ENCODE results near the gene EPN2. TPM values are rescaled to one million over a fixed set of nuclear protein-coding genes. Genes with fewer than 3 reads are reported as not detected.

Gene EPN2
- total RNA-seq, 4 donors from 2014 or later, result 30.7 to 156 (median 45.1) TPM

GRCh38 chr17:19369107-19369778 lies 132.1 kb downstream of the EPN2 start:
- ATAC-seq, result no peak
- peak overlapping the region in 1 of 4 donors; percentile 19 for H3K27ac ChIP-seq
- peaks cover 0 to 16% (median 4%) of the 10 kb centered on the region in 3 donors for H3K4me1 ChIP-seq
- no peaks in the 10 kb centered on the region for H3K27me3 ChIP-seq
- 82 to 85% methylated on average over 10 to 12 of the region's 16 CpGs for WGBS, 2 donors (ENCODE audit: low coverage in 1 of 2)
- H3K4me3 ChIP-seq, result no peak overlapping the region
- no peaks in the 10 kb centered on the region for H3K36me3 ChIP-seq
- no peak for TF ChIP-seq CTCF (IDR thresholded peaks at IDR 0.05)
- no peak for TF ChIP-seq POLR2A (IDR thresholded peaks at IDR 0.05)
- no peak for TF ChIP-seq POLR2AphosphoS5 (IDR thresholded peaks at IDR 0.05)
- no peak for TF ChIP-seq EP300 (IDR thresholded peaks at IDR 0.05)
- no peaks in the 10 kb centered on the region for H3K9me3 ChIP-seq

GRCh38 chr17:19369846-19370492 lies 132.8 kb downstream of the EPN2 start:
- peak; percentile 58 for ATAC-seq

GRCh38 chr17:19370493-19370960 lies 133.4 kb downstream of the EPN2 start:
- peak overlapping the region in 2 of 4 donors; percentile 19 to 33 for H3K27ac ChIP-seq
- H3K4me3 ChIP-seq, result no peak overlapping the region
- TF ChIP-seq POLR2AphosphoS5 (IDR thresholded peaks at IDR 0.05), result no peak
- TF ChIP-seq POLR2A (IDR thresholded peaks at IDR 0.05), result no peak
- TF ChIP-seq EP300 (IDR thresholded peaks at IDR 0.05), result no peak
- no peak for TF ChIP-seq CTCF (IDR thresholded peaks at IDR 0.05)
- no CpG with 5 or more reads among the region's 7 CpGs for WGBS, 2 donors (ENCODE audit: low coverage in 1 of 2)
- H3K4me1 ChIP-seq, result peaks cover 0 to 16% (median 4%) of the 10 kb centered on the region in 3 donors
- H3K36me3 ChIP-seq, result no peaks in the 10 kb centered on the region
- H3K9me3 ChIP-seq, result no peaks in the 10 kb centered on the region
- ATAC-seq, result peak; percentile 68
- H3K27me3 ChIP-seq, result no peaks in the 10 kb centered on the region

More at GRCh38 chr17:19369846-19370492, 132.8 kb downstream of the EPN2 start:
- H3K27me3 ChIP-seq, result no peaks in the 10 kb centered on the region
- H3K9me3 ChIP-seq, result no peaks in the 10 kb centered on the region
- H3K4me3 ChIP-seq, result no peak overlapping the region
- WGBS, 2 donors (ENCODE audit: low coverage in 1 of 2), result 73 to 81% methylated on average over 6 to 7 of the region's 12 CpGs
- H3K36me3 ChIP-seq, result no peaks in the 10 kb centered on the region
- TF ChIP-seq EP300 (IDR thresholded peaks at IDR 0.05), result no peak
- TF ChIP-seq CTCF (IDR thresholded peaks at IDR 0.05), result no peak
- no peak for TF ChIP-seq POLR2A (IDR thresholded peaks at IDR 0.05)
- TF ChIP-seq POLR2AphosphoS5 (IDR thresholded peaks at IDR 0.05), result no peak
- H3K27ac ChIP-seq, result peak overlapping the region in 2 of 4 donors; percentile 19 to 33
- peaks cover 0 to 16% (median 4%) of the 10 kb centered on the region in 3 donors for H3K4me1 ChIP-seq

GRCh38 chr17:19371259-19372010 lies 134.3 kb downstream of the EPN2 start:
- no peak overlapping the region for H3K27ac ChIP-seq
- ATAC-seq, result no peak
- H3K9me3 ChIP-seq, result no peaks in the 10 kb centered on the region
- H3K4me1 ChIP-seq, result peaks cover 0 to 22% (median 4%) of the 10 kb centered on the region in 3 donors
- H3K27me3 ChIP-seq, result no peaks in the 10 kb centered on the region
- no peak overlapping the region for H3K4me3 ChIP-seq
- TF ChIP-seq POLR2A (IDR thresholded peaks at IDR 0.05), result no peak
- WGBS, 2 donors (ENCODE audit: low coverage in 1 of 2), result 80 to 90% methylated on average over 1 to 2 of the region's 7 CpGs
- H3K36me3 ChIP-seq, result no peaks in the 10 kb centered on the region

GRCh38 chr17:19372011-19372370 lies 134.8 kb downstream of the EPN2 start:
- Histone ChIP-seq H3K9me3 (no peaks in the 10 kb centered on the region), H3K4me1 (peaks cover 0 to 27% (median 7%) of the 10 kb centered on the region in 3 donors), H3K36me3 (no peaks in the 10 kb centered on the region), H3K27ac (no peak overlapping the region), H3K27me3 (no peaks in the 10 kb centered on the region), H3K4me3 (no peak overlapping the region)
- no peak for ATAC-seq
- 90% methylated on average over 8 of the region's 9 CpGs; no CpG with 5 or more reads in 1 of the 2 donors for WGBS, 2 donors (ENCODE audit: low coverage in 1 of 2)
- TF ChIP-seq EP300 (IDR thresholded peaks at IDR 0.05) (no peak), POLR2AphosphoS5 (IDR thresholded peaks at IDR 0.05) (no peak), CTCF (IDR thresholded peaks at IDR 0.05) (no peak), POLR2A (IDR thresholded peaks at IDR 0.05) (no peak)
